TTC549 (cell line): Measurements from ENCODE around the gene DET1.
"Not testable (repeated sequence)": the region's sequence is repeated elsewhere in the genome, so short reads cannot be mapped to it uniquely, and the experiment has no call there.

Experiments
- FAIRE-seq: peaks from 2 replicates; lab custom pipeline; 2012; peaks lifted over from hg19 to GRCh38; lab: Jason Lieb, UNC

The DET1 gene

GRCh38 chr15:88540350-88540749, 6.1 kb downstream of the DET1 start:
- FAIRE-seq, result not testable (repeated sequence)

- no peak for FAIRE-seq
Measured at GRCh38 chr15:88539441-88539840, 7.0 kb downstream of the DET1 start.

- FAIRE-seq, result no peak
Measured at GRCh38 chr15:88538972-88539371, 7.5 kb downstream of the DET1 start.

- FAIRE-seq, result no peak
Measured at GRCh38 chr15:88537591-88538317, 8.7 kb downstream of the DET1 start.

GRCh38 chr15:88535607-88536313, 10.7 kb downstream of the DET1 start:
- no peak for FAIRE-seq

- no peak for FAIRE-seq
Measured at GRCh38 chr15:88535100-88535499, 11.4 kb downstream of the DET1 start.

GRCh38 chr15:88533376-88533775, 13.1 kb downstream of the DET1 start:
- no peak for FAIRE-seq

GRCh38 chr15:88529021-88529630, 17.4 kb downstream of the DET1 start:
- FAIRE-seq, result no peak

GRCh38 chr15:88526247-88526879, 20.1 kb downstream of the DET1 start:
- FAIRE-seq, result no peak

- FAIRE-seq, result no peak
Measured at GRCh38 chr15:88525418-88525817, 21.1 kb downstream of the DET1 start.

GRCh38 chr15:88524094-88524493, 22.4 kb downstream of the DET1 start:
- FAIRE-seq, result not testable (repeated sequence)

- FAIRE-seq, result no peak
Measured at GRCh38 chr15:88518903-88519302, 27.6 kb downstream of the DET1 start.

GRCh38 chr15:88513195-88513594, 33.3 kb downstream of the DET1 start:
- no peak for FAIRE-seq

- no peak for FAIRE-seq
Measured at GRCh38 chr15:88512601-88513000, 33.9 kb downstream of the DET1 start.

- FAIRE-seq, result no peak
Measured at GRCh38 chr15:88512078-88512477, 34.4 kb downstream of the DET1 start.

GRCh38 chr15:88511161-88511560, 35.3 kb downstream of the DET1 start:
- FAIRE-seq, result no peak

- FAIRE-seq, result no peak
Measured at GRCh38 chr15:88509964-88510363, 36.5 kb downstream of the DET1 start.

- FAIRE-seq, result no peak
Measured at GRCh38 chr15:88509321-88509720, 37.2 kb downstream of the DET1 start.

- no peak for FAIRE-seq
Measured at GRCh38 chr15:88506628-88507027, 39.9 kb downstream of the DET1 start.

- no peak for FAIRE-seq
Measured at GRCh38 chr15:88505721-88506120, 40.8 kb downstream of the DET1 start.

- FAIRE-seq, result no peak
Measured at GRCh38 chr15:88504445-88504844, 42.0 kb downstream of the DET1 start.

GRCh38 chr15:88498996-88499395, 47.5 kb downstream of the DET1 start:
- no peak for FAIRE-seq
